Ascending aorta (tissue), 2 donors: ENCODE results near the gene DOK4. TPM values are rescaled to one million over a fixed set of nuclear protein-coding genes. Genes with fewer than 3 reads are reported as not detected.
"Not testable (repeated sequence)": the region's sequence is repeated elsewhere in the genome, so short reads cannot be mapped to it uniquely, and the experiment has no call there.

Source experiments
- DNase-seq, 2 donors: peaks; one replicate each; pipeline ENCODE4 v3.0.0-alpha.2; 2019; ENCODE audit warnings: low spot score in 2 of 2
- H3K27ac ChIP-seq, 2 donors: fragments of 200-600 bp; sonication (generic); one replicate each; pipeline ENCODE4 v1.5.1; 2016 to 2017; ENCODE audit warnings: mild to moderate bottlenecking in 1 of 2
- H3K27me3 ChIP-seq: fragments of 200-600 bp; sonication (generic); one replicate; pipeline ENCODE4 v1.5.1; 2017
- H3K36me3 ChIP-seq, 2 donors: fragments of 200-600 bp; sonication (generic); one replicate each; pipeline ENCODE4 v1.5.1; 2016
- H3K4me1 ChIP-seq, 2 donors: fragments of 200-600 bp; sonication (generic); one replicate each; pipeline ENCODE4 v1.5.1; 2016 to 2017; ENCODE audit warnings: mild to moderate bottlenecking in 1 of 2
- H3K4me3 ChIP-seq, 2 donors: fragments of 200-600 bp; sonication (generic); one replicate each; pipeline ENCODE4 v1.5.1; 2016 to 2017; ENCODE audit warnings: mild to moderate bottlenecking in 1 of 2
- H3K9me3 ChIP-seq, 2 donors: fragments of 200-600 bp; sonication (generic); one replicate each; pipeline ENCODE4 v1.5.1; 2016
- CTCF ChIP-seq, 3 experiments: fragments of 200-600 bp in 2 of 3; fragments of 450-650 bp in 1 of 3; sonication (generic) in 2 of 3; IDR thresholded peaks; one replicate each; pipeline ENCODE4 v1.5.1; 2016 to 2019; ENCODE audit warnings: antibody characterized with exemption in 3 of 3, mild to moderate bottlenecking in 1 of 3, moderate library complexity in 1 of 3
- intact Hi-C: fragments of 100-400 bp; cut with DNase I; formaldehyde crosslinking; loops from one replicate; pipeline ENCODE4 v1.15.1; 2023
- total RNA-seq: library from RNA; depleted of rRNA; stranded (reverse); fragments of >200 nt; gene quantifications from one replicate; pipeline ENCODE4 v1.1.0, GENCODE V29; 2016

The DOK4 gene
- total RNA-seq, 1 donor from 2014 or later, result 40.2 TPM

- Histone ChIP-seq H3K9me3 (no peaks in the 10 kb centered on the region), H3K4me3 (no peak overlapping the region), H3K36me3 (no peaks in the 10 kb centered on the region), H3K27ac (no peak overlapping the region), H3K27me3 (no peaks in the 10 kb centered on the region), H3K4me1 (no peaks in the 10 kb centered on the region)
- no peak for DNase-seq
- TF ChIP-seq CTCF (IDR thresholded peaks at IDR 0.05), result no peak
- intact Hi-C loops, result no loop called here
Measured at GRCh38 chr16:57503366-57503765, 17.1 kb upstream of the DOK4 start.

DNA sequence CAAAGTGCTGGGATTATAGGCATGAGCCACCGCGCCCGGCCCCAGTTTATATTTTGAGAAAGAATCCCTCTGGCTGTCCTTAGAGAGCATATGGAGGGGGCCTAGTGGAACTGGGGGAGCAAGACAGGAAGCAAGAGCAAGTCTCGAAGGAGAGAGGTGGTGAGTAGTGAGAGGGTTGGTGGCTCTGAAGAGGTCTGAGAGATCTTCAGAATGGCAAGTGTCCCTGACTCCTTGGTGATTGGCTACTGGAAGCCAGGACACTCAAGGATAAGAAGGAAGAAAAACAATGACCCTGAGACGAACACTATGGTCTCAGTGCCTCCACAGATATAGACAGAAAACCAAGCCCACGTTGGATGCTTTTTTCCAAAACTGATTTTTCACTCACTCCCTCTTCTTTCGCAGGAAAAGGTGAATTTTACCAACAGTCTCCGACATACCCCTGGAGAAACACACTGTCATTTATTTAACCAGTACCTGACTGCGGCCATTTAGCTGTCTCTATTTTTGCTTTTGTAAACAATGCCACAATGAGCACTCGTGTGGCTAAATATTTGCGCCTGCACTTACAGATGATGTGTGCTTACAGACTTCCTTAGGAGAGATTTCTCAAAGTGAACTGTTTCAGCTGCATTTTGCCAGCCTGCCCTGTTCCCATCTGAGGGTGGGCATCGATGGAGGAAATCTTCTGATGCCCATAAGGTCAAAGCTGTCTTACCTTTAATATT lies 15.9 kb upstream of the DOK4 start:
- Histone ChIP-seq H3K9me3 (no peaks in the 10 kb centered on the region), H3K4me3 (no peak overlapping the region), H3K27ac (no peak overlapping the region), H3K27me3 (no peaks in the 10 kb centered on the region), H3K4me1 (no peaks in the 10 kb centered on the region), H3K36me3 (no peaks in the 10 kb centered on the region)
- DNase-seq, result no peak
- no peak for TF ChIP-seq CTCF (IDR thresholded peaks at IDR 0.05)
- intact Hi-C loops, result no loop called here

DNA sequence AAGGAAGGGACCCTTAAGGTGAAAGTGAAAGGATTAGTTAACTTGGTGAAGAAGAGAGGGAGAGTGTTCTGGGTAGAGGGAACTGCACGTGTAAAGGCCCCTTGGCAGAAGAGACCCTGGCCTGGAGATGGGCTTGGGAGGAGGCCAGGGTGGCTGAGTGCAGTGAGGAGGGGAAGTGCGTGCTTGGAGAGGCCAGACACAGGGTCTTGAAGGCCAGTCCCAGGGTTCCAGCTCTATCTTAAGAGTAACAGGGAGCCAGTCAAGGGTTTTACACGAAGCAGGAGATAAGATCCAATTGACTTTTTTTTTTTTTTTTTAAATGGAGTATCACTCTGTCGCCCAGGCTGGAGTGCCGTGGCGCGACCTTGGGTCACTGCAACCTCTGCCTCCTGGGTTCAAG lies 15.2 kb upstream of the DOK4 start:
- Histone ChIP-seq H3K36me3 (no peaks in the 10 kb centered on the region), H3K4me1 (no peaks in the 10 kb centered on the region), H3K4me3 (no peak overlapping the region), H3K27me3 (no peaks in the 10 kb centered on the region), H3K9me3 (no peaks in the 10 kb centered on the region), H3K27ac (no peak overlapping the region)
- no peak for DNase-seq
- intact Hi-C loops, result no loop called here
- no peak for TF ChIP-seq CTCF (IDR thresholded peaks at IDR 0.05)

- no peak for DNase-seq
- no peak for TF ChIP-seq CTCF (IDR thresholded peaks at IDR 0.05)
- H3K27me3 ChIP-seq, result no peaks in the 10 kb centered on the region
- intact Hi-C loops, result no loop called here
- H3K36me3 ChIP-seq, result no peaks in the 10 kb centered on the region
- H3K9me3 ChIP-seq, result no peaks in the 10 kb centered on the region
- no peak overlapping the region for H3K4me3 ChIP-seq
- no peak overlapping the region for H3K27ac ChIP-seq
- no peaks in the 10 kb centered on the region for H3K4me1 ChIP-seq
Measured at GRCh38 chr16:57500578-57501111, 14.4 kb upstream of the DOK4 start.

GRCh38 chr16:57499941-57500340 lies 13.6 kb upstream of the DOK4 start:
- DNase-seq, H3K9me3 ChIP-seq, H3K27me3 ChIP-seq, intact Hi-C loops, H3K27ac ChIP-seq, H3K4me1 ChIP-seq, H3K4me3 ChIP-seq, H3K36me3 ChIP-seq: not testable (repeated sequence)

DNA sequence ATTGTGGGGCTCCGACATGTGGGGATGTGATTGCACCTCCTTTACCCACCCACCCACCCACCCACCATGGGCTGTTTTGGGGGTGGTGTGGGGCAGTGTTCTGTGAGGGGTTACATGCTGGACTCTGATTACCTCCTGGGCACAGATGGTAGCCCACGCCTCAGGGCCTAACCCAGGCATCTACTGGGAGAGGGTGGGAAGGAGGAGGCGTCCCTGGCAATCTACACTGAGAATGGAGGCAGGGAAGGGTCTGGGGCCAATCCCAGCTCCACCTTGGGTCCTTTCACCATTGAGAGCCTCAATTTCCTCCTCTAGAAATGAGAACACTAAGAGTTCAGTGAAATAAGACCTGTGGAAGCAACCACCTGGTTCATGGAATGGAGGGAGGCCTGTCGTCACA lies 11.7 kb upstream of the DOK4 start:
- no peak overlapping the region for H3K27ac ChIP-seq
- intact Hi-C loops, result no loop called here
- H3K36me3 ChIP-seq, result no peaks in the 10 kb centered on the region
- no peak for DNase-seq
- H3K27me3 ChIP-seq, result no peaks in the 10 kb centered on the region
- no peaks in the 10 kb centered on the region for H3K4me1 ChIP-seq
- H3K9me3 ChIP-seq, result no peaks in the 10 kb centered on the region
- TF ChIP-seq CTCF (IDR thresholded peaks at IDR 0.05), result no peak
- no peak overlapping the region for H3K4me3 ChIP-seq
